ENCODE results near the gene CABLES2. TPM values are rescaled to one million over a fixed set of nuclear protein-coding genes. Genes with fewer than 3 reads are reported as not detected.
A peak's percentile ranks its signal among the peaks of the same experiment; 100 is the strongest.

The CABLES2 gene
- total and polyA plus RNA-seq, 9 of the 15 experiments (the other 6 are each of a cell fraction or from before 2014, with no cell fraction given), result 0.46 to 4.2 (median 1.6) TPM

DNA sequence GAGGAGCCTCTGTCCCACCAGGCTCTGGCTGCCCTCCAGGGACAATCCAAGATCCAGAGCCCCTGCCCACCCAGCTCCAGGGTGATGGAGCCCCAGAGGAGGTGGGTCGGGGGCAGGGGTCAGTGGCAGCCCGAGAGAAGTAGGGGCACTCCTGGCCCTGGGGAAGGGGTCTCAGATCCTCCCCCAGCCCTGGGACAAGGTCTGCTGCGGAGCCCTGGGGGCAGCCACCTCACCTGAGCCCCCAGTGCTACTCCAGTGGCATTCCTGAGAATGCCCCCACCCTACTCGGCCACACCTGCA, 37.3 kb downstream of the CABLES2 start:
- no peaks in the 10 kb centered on the region for H3K27me3 ChIP-seq (ENCODE audit: control insufficient read depth in 2 of 2, insufficient read depth in 2 of 2, low read length in 2 of 2)
- no peak for TF ChIP-seq NCOA6 (IDR thresholded peaks at IDR 0.05)
- TF ChIP-seq, protein P1, sequence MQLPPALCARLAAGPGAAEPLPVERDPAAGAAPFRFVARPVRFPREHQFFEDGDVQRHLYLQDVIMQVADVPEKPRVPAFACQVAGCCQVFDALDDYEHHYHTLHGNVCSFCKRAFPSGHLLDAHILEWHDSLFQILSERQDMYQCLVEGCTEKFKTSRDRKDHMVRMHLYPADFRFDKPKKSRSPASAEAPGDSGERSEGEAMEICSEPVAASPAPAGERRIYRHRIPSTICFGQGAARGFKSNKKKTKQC (CRISPR knock-in tag; IDR thresholded peaks at IDR 0.05), result peak; percentile 53; the same call in 1 of the 2 replicates
- TF ChIP-seq MECOM (CRISPR knock-in tag; IDR thresholded peaks at IDR 0.05), result no peak
- no peak for TF ChIP-seq PCBP1 (IDR thresholded peaks at IDR 0.05; ENCODE audit: low read depth, low read length, poor library complexity, severe bottlenecking)
- peak; percentile 35; the same call in 1 of the 2 replicates for TF ChIP-seq ZFX (CRISPR knock-in tag; IDR thresholded peaks at IDR 0.05)
- intact Hi-C loops (cut with micrococcal nuclease), result loop anchor here (5.0 kb wide), 1 partner anchor 67 kb away; the partner anchor contains the start of gene ADRM1
- ChIA-PET POLR2A (interaction anchor here (0.8 kb wide), 1 partner anchor 17 kb away, joined by 3 read pairs; the partner anchor contains the start of gene RPS21), CTCF (ENCODE audit: low intra/inter-chr PET ratio) (no interaction called here)
- H3K36me3 ChIP-seq (ENCODE audit: control insufficient read depth, insufficient read depth, low read length), result peaks cover 2% of the 10 kb centered on the region; the same call in 1 of the 3 replicates
- 25% methylated on average over 4 of the region's 4 CpGs for WGBS (ENCODE audit: insufficient coverage, low coverage, missing lambda C conversion rate)
- FAIRE-seq (no peak), ATAC-seq (no peak), DNase-seq (ENCODE audit: extremely low read depth in 1 of 4, low spot score in 3 of 4) (no peak)
- H2AFZ ChIP-seq (ENCODE audit: low read depth, low read length), result no peak overlapping the region
- 0 out of 2 replicates have a peak, but pooled peaks cover 2% of the 10 kb centered on the region for H4K20me1 ChIP-seq (replicated peaks; ENCODE audit: control insufficient read depth, insufficient read depth, low read length)
- peak overlapping the region in 1 of 2 experiments; percentile 82; a peak in 2 of 4 replicates for H3K9ac ChIP-seq (ENCODE audit: insufficient read depth in 1 of 2, low read depth in 2 of 2, low read length in 2 of 2)
- H3K79me2 ChIP-seq (ENCODE audit: control insufficient read depth, insufficient read depth, low read length), result peaks cover 23% of the 10 kb centered on the region
- no peak overlapping the region for H3K27ac ChIP-seq (ENCODE audit: extremely low read depth, low read depth, low read length)
- no peaks in the 10 kb centered on the region for H3K9me3 ChIP-seq (replicated peaks; ENCODE audit: control insufficient read depth, insufficient read depth, low read depth, low read length)
- H3K4me1 ChIP-seq (replicated peaks in 1 of 2; ENCODE audit: control insufficient read depth in 2 of 2, insufficient read depth in 2 of 2, low read length in 2 of 2), result peaks cover 44 to 91% of the 10 kb centered on the region in 2 experiments
- in situ Hi-C loops (cut with MboI), result loop anchor here (5.0 to 10.0 kb wide), 2 partner anchors 62 to 375 kb away; no protein-coding TSS in a partner anchor
- no TSS peak for BruUV-seq (replicated peaks)
- no peaks in the 10 kb centered on the region for H3K9me1 ChIP-seq (ENCODE audit: control insufficient read depth, insufficient read depth, low read length)
- H3K4me2 ChIP-seq (ENCODE audit: insufficient read depth, low read length), result 0 out of 2 replicates have a peak overlapping the region, but pooled peaks have one; percentile 5
- H3K4me3 ChIP-seq, result no peak overlapping the region

Data from K562 (cell line).